Activated naive CD4-positive, alpha-beta T cell treated with anti-CD3 and anti-CD28 coated beads for 36 hours (primary cell): ENCODE data around the gene SNX9. TPM values are rescaled to one million over a fixed set of nuclear protein-coding genes. Genes with fewer than 3 reads are reported as not detected.
"Not testable (repeated sequence)": the region's sequence is repeated elsewhere in the genome, so short reads cannot be mapped to it uniquely, and the experiment has no call there.

Experiments used
- CTCF ChIA-PET: fragments of 350-600 bp; sonication (Branson Sonifier 250); formaldehyde crosslinking; loops from one replicate; lab custom pipeline; 2021; ENCODE audit warnings: antibody characterized with exemption; lab: Charles Lee
- DNase-seq: peaks from one replicate; pipeline ENCODE4 v3.0.0-alpha.2; 2020
- H3K27ac Mint-ChIP-seq: one replicate; pipeline ENCODE4 v1.8.0; 2021; ENCODE audit warnings: mild to moderate bottlenecking, mixed read lengths
- H3K27me3 Mint-ChIP-seq: one replicate; pipeline ENCODE4 v1.8.0; 2021; ENCODE audit warnings: low read depth, mixed read lengths
- H3K36me3 Mint-ChIP-seq: one replicate; pipeline ENCODE4 v1.8.0; 2021; ENCODE audit warnings: low read depth, mixed read lengths
- H3K4me1 Mint-ChIP-seq: one replicate; pipeline ENCODE4 v1.8.0; 2021; ENCODE audit warnings: low read depth, mixed read lengths
- H3K4me3 Mint-ChIP-seq: one replicate; pipeline ENCODE4 v1.8.0; 2021; ENCODE audit warnings: mild to moderate bottlenecking, moderate library complexity, mixed read lengths
- H3K9me3 Mint-ChIP-seq: one replicate; pipeline ENCODE4 v1.8.0; 2021; ENCODE audit warnings: mixed read lengths
- intact Hi-C: fragments of 100-400 bp; cut with micrococcal nuclease; formaldehyde crosslinking; loops from one replicate; pipeline ENCODE4 v1.15.1; 2023
- total RNA-seq, 2 experiments: library from RNA; stranded (reverse); gene quantifications; one replicate each; pipeline ENCODE4 v1.2.3, GENCODE V29; 2021

Gene SNX9
- total RNA-seq, 2 experiments from 2014 or later: 34.3 to 34.6 TPM

GRCh38 chr6:157967020-157967419 lies 144.0 kb downstream of the SNX9 start:
- no peak for DNase-seq
- intact Hi-C loops: no loop called here
- no peak overlapping the region for H3K27ac Mint-ChIP-seq
- no peaks in the 10 kb centered on the region for H3K9me3 Mint-ChIP-seq
- H3K36me3 Mint-ChIP-seq: no peaks in the 10 kb centered on the region
- no peak overlapping the region for H3K4me3 Mint-ChIP-seq
- H3K4me1 Mint-ChIP-seq: peaks cover 16% of the 10 kb centered on the region
- no peaks in the 10 kb centered on the region for H3K27me3 Mint-ChIP-seq
- CTCF ChIA-PET: interaction anchor here (1.8 kb wide), 1 partner anchor 12 kb away, joined by 3 read pairs; no protein-coding TSS in a partner anchor

- H3K27ac Mint-ChIP-seq: no peak overlapping the region
These were observed 144.4 kb downstream of the SNX9 start for GRCh38 chr6:157967486-157967885.

GRCh38 chr6:157972177-157972576 lies 149.1 kb downstream of the SNX9 start:
- H3K27me3 Mint-ChIP-seq, intact Hi-C loops: not testable (repeated sequence)

More at GRCh38 chr6:157967486-157967885, 144.4 kb downstream of the SNX9 start:
- Mint-ChIP-seq H3K4me1 (peaks cover 13% of the 10 kb centered on the region), H3K9me3 (no peaks in the 10 kb centered on the region), H3K4me3 (no peak overlapping the region), H3K36me3 (no peaks in the 10 kb centered on the region), H3K27me3 (no peaks in the 10 kb centered on the region)
- no peak for DNase-seq
- CTCF ChIA-PET: interaction anchor here (1.8 kb wide), 1 partner anchor 12 kb away, joined by 3 read pairs; no protein-coding TSS in a partner anchor
- intact Hi-C loops: no loop called here

GRCh38 chr6:157974341-157974894 lies 151.4 kb downstream of the SNX9 start:
- CTCF ChIA-PET: no interaction called here
- no peak for DNase-seq
- Mint-ChIP-seq H3K27ac (no peak overlapping the region), H3K27me3 (no peaks in the 10 kb centered on the region), H3K36me3 (no peaks in the 10 kb centered on the region), H3K4me1 (peaks cover 1% of the 10 kb centered on the region), H3K9me3 (no peaks in the 10 kb centered on the region), H3K4me3 (no peak overlapping the region)
- intact Hi-C loops: no loop called here

More at GRCh38 chr6:157972177-157972576, 149.1 kb downstream of the SNX9 start:
- not testable (repeated sequence) for H3K4me1 Mint-ChIP-seq, H3K4me3 Mint-ChIP-seq, H3K36me3 Mint-ChIP-seq, H3K9me3 Mint-ChIP-seq, H3K27ac Mint-ChIP-seq, DNase-seq
- CTCF ChIA-PET: interaction anchor here (0.7 kb wide), 1 partner anchor 11 kb away, joined by 4 read pairs; no protein-coding TSS in a partner anchor

- Mint-ChIP-seq H3K27me3 (no peaks in the 10 kb centered on the region), H3K36me3 (no peaks in the 10 kb centered on the region), H3K9me3 (no peaks in the 10 kb centered on the region), H3K4me1 (peaks cover 2% of the 10 kb centered on the region), H3K4me3 (no peak overlapping the region), H3K27ac (no peak overlapping the region)
- CTCF ChIA-PET: interaction anchor here (1.3 kb wide), 1 partner anchor 98 kb away, joined by 5 read pairs; no protein-coding TSS in a partner anchor
- intact Hi-C loops: no loop called here
- DNase-seq: no peak
These were observed 151.9 kb downstream of the SNX9 start for GRCh38 chr6:157974967-157975366.

GRCh38 chr6:157975456-157975855 lies 152.4 kb downstream of the SNX9 start:
- H3K27me3 Mint-ChIP-seq: no peaks in the 10 kb centered on the region
- CTCF ChIA-PET: interaction anchor here (1.3 to 1.5 kb wide), 3 partner anchors 16 to 97 kb away, joined by 3 to 5 read pairs (median 4); no protein-coding TSS in a partner anchor
- no peak overlapping the region for H3K4me3 Mint-ChIP-seq
- no peak overlapping the region for H3K27ac Mint-ChIP-seq
- H3K9me3 Mint-ChIP-seq: no peaks in the 10 kb centered on the region
- no peaks in the 10 kb centered on the region for H3K36me3 Mint-ChIP-seq
- no peak for DNase-seq
- intact Hi-C loops: no loop called here
- peaks cover 7% of the 10 kb centered on the region for H3K4me1 Mint-ChIP-seq

GRCh38 chr6:157976345-157977175 lies 153.5 kb downstream of the SNX9 start:
- Mint-ChIP-seq H3K36me3 (no peaks in the 10 kb centered on the region), H3K27ac (no peak overlapping the region), H3K4me3 (no peak overlapping the region), H3K4me1 (peaks cover 9% of the 10 kb centered on the region), H3K9me3 (no peaks in the 10 kb centered on the region), H3K27me3 (no peaks in the 10 kb centered on the region)
- no peak for DNase-seq
- CTCF ChIA-PET: interaction anchor here (1.0 to 1.5 kb wide), 3 partner anchors 17 to 50 kb away, joined by 3 to 4 read pairs (median 3); no protein-coding TSS in a partner anchor
- intact Hi-C loops: no loop called here

- Mint-ChIP-seq H3K27me3 (no peaks in the 10 kb centered on the region), H3K27ac (no peak overlapping the region), H3K4me1 (peaks cover 9% of the 10 kb centered on the region), H3K9me3 (no peaks in the 10 kb centered on the region), H3K4me3 (no peak overlapping the region), H3K36me3 (no peaks in the 10 kb centered on the region)
- CTCF ChIA-PET: interaction anchor here (1.0 kb wide), 1 partner anchor 30 kb away, joined by 3 read pairs; no protein-coding TSS in a partner anchor
- intact Hi-C loops: no loop called here
- DNase-seq: no peak
These were observed 154.2 kb downstream of the SNX9 start for GRCh38 chr6:157977176-157977804.

- Mint-ChIP-seq H3K27me3 (no peaks in the 10 kb centered on the region), H3K27ac (no peak overlapping the region), H3K4me1 (peaks cover 12% of the 10 kb centered on the region), H3K9me3 (no peaks in the 10 kb centered on the region), H3K4me3 (no peak overlapping the region), H3K36me3 (peaks cover 2% of the 10 kb centered on the region)
- CTCF ChIA-PET: interaction anchor here (1.0 kb wide), 2 partner anchors 30 to 49 kb away, joined by 3 read pairs; no protein-coding TSS in a partner anchor
- DNase-seq: no peak
- intact Hi-C loops: no loop called here
These were observed 155.2 kb downstream of the SNX9 start for GRCh38 chr6:157978021-157978783.

- H3K4me1 Mint-ChIP-seq: peaks cover 34% of the 10 kb centered on the region
- H3K9me3 Mint-ChIP-seq: no peaks in the 10 kb centered on the region
- no peaks in the 10 kb centered on the region for H3K27me3 Mint-ChIP-seq
- H3K27ac Mint-ChIP-seq: no peak overlapping the region
- CTCF ChIA-PET: interaction anchor here (5.8 kb wide), 1 partner anchor 46 kb away, joined by 39 read pairs; no protein-coding TSS in a partner anchor
- peak overlapping the region; percentile 88 for H3K4me3 Mint-ChIP-seq
- no peak for DNase-seq
- intact Hi-C loops: loop anchor here (1.0 to 5.0 kb wide), 7 partner anchors 18 to 838 kb away; partner anchors contain the start of genes GTF2H5 and SERAC1
- H3K36me3 Mint-ChIP-seq: peaks cover 3% of the 10 kb centered on the region
These were observed 157.5 kb downstream of the SNX9 start for GRCh38 chr6:157980288-157981131.

- intact Hi-C loops: loop anchor here (1.0 to 5.0 kb wide), 7 partner anchors 19 to 837 kb away; partner anchors contain the start of genes GTF2H5 and SERAC1
These were observed 158.0 kb downstream of the SNX9 start for GRCh38 chr6:157981132-157981394.

More at GRCh38 chr6:157981132-157981394, 158.0 kb downstream of the SNX9 start:
- Mint-ChIP-seq H3K9me3 (no peaks in the 10 kb centered on the region), H3K4me3 (peak overlapping the region; percentile 88), H3K27ac (no peak overlapping the region), H3K36me3 (peaks cover 3% of the 10 kb centered on the region), H3K27me3 (no peaks in the 10 kb centered on the region), H3K4me1 (peaks cover 34% of the 10 kb centered on the region)
- DNase-seq: no peak
- CTCF ChIA-PET: interaction anchor here (4.1 to 5.8 kb wide), 2 partner anchors 46 to 90 kb away, joined by 26 to 39 read pairs; no protein-coding TSS in a partner anchor
